C4-2B (cell line): Measurements from ENCODE around the gene CD84.

Source experiments
- CTCF ChIP-seq: fragments of 450-650 bp; conservative IDR thresholded peaks from 2 replicates; pipeline ENCODE4 v1.5.1; 2017; ENCODE audit warnings: mild to moderate bottlenecking
- ZFX ChIP-seq: fragments of 450-650 bp; IDR thresholded peaks from 2 replicates; pipeline ENCODE4 v1.6.1; 2017

- no peak for TF ChIP-seq CTCF
- no peak for TF ChIP-seq ZFX
Observed at GRCh38 chr1:160608057-160608456, 28.8 kb upstream of the CD84 start.
